ENCODE results near the gene JPH4.
A peak's percentile ranks its signal among the peaks of the same experiment; 100 is the strongest.

The JPH4 gene

DNA sequence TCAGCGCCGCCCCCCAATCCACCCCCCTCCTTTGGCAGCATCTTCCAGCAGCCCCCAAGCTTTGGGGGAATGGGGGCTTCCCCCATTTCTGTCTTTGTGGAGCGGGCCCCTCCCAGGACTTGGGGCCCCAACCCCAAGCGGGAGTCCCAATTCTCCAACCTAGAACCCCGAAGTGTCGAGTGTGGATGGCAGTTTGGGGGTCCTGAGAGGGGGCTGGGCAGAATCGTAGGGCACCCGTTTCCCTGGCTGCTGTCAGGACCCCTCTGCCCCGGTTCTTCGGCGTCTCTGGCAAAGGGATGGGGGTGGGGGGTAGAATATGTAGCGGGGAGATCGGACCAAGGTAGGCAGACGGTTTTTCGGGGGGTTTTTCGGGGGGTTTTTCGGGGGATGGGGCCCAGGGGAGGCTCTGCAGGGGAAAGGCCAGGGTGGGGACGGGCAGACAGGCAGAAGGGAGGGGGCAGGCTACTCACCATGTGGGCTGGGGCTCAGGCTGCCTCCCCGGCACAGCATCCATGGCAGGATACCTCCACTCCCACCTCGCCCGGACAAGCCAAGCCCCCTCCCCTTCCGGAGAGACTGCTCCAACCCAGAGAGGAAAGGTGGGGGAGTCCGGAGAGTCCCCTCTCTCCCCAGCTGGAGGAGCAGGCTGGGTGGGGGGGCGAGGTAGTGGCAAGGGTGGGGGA lies 739 bp downstream of the JPH4 start:
- no peak for DNase-seq

DNA sequence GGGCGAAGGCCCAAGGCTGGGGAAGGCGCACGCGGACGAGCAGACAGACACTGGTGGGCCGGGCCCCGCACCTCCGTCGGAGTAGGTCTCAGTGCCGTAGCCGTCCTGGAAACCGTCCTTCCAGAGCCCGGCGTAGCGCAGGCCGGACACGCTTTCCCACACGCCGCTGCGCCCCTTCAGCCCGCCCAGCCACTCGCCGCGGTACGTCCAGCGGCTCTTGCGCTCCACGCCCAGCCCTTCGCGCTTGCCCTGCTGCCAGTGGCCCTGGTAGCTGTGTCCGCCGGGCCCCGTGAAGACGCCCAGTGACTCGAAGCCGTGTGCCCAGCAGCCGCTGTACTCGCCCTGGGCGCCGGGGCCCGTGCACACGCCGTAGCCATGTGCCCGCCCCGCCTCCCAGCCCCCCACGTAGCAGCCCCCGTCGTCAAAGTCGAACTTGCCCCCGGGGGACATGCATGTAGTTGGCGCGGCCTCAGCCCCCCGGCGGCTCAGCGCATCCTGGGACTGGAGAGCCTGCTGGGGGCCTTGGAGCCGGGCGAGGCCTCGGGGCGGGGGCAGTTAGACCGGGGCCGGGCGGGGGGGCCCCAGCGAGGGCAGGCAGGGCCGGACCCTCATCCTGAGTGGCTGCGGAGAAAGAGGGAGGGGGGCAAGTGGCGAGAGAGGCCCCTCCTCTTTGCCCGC lies 1.4 kb downstream of the JPH4 start:
- no peak for DNase-seq

DNA sequence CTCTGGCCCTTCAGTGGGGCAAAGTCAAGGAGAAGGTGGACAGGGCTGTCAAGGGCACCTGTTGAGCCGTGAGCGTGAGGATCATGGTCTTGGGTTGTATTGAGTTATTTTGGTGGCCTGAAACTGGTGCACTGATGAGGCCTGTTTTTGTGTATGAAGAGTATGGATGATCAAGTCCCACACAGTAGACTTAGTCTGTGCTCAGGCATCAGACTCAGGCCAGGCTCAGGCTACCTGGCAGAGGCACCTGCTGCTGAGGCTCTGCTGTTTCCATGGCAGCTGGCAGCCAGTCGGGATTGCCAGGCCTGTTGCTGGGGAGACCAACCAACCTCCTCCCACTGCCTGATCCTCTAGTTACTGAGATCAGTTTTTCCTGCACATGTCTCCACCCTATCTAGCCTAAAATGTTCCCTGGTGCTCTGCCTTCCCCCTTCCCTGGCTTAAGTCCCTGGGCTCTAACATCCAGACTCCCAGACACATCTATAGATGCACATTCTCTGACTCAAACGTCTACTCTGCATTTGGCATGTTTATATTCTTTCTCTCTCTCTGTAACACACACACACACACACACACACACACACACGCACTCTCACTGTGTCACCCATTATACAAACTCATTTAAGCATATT lies 5.1 kb downstream of the JPH4 start:
- DNase-seq, result no peak

DNA sequence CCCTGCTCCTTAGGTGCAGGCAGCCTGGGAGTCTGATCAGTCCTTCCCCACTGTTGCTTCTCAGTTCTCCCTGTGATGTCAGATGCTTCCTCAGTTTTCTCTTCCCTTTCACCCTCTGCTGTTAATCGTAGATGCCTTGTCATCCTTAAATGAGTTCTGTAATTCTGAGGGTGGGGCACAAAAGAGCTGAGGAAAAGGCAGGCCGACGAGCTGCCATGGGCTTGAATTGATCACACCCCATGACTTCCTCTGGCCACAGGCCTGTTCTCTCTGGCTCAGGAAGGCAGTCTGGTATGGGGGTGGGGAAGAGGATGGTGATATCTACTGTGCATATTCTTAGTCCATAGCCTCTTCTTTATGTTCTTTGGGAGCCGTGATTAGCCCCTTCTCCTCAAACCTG lies 5.8 kb downstream of the JPH4 start:
- DNase-seq, result no peak

DNA sequence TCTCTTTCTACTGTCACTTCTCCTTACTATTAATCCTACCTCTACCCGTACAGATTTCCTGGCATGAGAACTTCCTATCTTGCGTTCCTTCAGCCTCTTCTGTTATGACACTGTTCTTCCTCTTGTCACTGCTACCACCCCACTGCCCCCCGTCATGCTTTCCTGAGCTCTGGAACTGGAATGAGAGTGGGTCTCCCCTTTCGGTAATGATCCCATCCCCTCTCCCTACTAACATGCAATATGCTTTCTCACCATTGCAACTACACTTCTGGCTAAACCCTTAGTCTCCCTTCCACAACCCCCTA lies 6.1 kb downstream of the JPH4 start:
- no peak for DNase-seq

DNA sequence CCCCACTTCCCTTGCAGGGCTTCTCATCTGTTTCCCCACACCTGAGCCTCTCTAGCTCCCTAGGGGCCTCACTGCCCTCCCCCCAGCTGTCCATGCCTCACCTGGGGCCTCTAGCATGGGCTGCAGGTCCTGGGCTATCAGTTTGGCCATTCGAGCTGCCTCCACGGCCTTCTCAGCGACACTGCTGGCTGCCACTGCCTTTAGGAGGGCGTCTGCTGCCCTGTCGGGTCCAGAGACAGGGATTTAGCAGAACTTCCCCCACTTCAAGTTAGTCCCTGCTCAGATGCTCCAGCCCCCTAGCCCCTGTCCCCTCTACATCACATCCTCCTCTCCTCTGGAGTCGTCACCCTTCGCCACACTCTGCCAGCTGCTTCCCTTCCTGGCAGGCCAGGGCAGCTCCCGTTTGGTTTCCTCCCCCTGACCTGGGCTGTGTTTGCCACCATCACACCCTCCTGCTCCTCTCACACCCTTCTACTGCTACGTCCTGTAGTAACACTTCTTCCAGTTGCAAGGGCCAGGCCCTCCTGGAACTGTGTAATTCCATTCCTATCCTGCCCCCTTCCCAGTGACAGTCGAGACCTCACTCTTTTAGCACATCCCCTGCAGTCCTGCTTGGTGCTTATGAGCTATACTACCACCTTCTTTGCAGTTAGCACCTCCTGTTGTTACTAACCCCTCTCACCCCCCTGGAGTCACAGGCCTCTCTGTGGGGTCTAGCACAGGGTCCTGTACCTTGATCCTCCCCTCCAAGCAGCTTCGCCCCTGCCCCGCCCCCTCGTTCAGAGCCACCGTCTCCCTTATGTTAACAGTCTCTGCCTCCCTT lies 6.7 kb downstream of the JPH4 start:
- no peak for DNase-seq

DNA sequence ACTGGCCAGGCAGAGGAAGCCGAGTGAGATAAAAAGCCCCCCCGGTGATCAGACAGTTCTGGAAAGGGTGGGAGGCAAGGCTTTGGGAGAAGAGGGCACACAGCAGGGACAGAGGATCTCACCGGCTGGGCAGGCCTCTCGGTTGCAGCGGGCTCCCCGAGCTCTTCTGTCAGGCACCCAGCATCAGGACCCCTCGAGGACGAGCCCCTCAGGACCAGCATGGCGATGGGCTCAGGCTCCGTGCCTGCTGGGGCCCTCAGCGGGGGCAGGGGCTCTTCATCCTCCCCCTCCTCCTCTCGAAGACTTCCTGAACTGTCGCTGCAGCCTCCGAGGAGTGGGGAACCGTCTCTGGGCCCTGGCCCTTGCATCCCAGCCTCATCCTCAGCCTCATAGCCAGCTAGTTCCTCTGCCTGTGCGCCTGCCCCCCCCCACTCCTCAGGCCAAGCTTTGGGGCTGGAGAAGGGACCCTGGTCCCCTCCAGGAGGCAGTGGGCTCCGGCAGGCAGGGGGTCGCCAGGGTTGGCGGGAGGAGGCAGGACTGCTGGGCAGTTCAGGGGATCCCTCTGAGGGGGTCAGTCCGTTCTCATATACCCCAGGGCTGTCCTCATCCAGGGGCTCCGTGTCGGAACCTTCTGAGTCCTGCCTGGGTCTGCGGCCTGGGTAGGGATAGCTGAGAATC lies 7.6 kb downstream of the JPH4 start:
- DNase-seq, result no peak

DNA sequence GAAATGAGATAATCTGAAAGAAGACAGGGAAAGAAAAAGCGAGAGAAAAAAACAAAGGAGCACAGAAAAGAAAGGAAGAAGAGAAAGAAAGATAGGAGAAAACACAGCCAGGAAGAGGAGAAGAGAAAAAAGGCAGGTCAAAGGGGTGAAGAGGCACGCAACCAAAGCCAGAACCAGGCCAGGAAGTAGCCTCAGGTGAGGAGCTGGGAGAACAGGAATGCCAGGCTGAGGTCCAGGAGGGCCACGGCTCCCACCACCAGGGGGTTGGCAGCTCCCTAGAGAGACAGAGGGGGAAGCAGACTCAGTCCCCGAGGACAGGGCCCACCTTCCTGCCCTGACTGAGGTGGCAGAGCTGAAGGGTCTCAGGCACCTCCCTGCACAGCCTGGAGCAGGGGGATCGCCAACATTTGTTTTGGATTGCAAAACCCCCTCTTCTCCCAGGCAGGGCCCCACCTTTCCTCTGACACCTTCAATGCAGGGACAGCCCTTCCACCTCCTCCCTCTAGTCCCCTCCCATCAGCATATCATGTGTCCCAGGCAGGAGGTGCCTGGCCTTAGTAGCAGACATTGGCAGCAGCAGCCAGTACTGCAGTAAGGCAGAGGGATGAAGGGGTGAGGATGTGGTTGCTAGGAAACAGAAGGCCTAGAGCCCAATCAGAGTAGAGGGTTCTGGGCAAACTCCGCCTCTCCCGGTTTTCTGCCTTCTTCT lies 9.0 kb downstream of the JPH4 start:
- DNase-seq, result no peak

DNA sequence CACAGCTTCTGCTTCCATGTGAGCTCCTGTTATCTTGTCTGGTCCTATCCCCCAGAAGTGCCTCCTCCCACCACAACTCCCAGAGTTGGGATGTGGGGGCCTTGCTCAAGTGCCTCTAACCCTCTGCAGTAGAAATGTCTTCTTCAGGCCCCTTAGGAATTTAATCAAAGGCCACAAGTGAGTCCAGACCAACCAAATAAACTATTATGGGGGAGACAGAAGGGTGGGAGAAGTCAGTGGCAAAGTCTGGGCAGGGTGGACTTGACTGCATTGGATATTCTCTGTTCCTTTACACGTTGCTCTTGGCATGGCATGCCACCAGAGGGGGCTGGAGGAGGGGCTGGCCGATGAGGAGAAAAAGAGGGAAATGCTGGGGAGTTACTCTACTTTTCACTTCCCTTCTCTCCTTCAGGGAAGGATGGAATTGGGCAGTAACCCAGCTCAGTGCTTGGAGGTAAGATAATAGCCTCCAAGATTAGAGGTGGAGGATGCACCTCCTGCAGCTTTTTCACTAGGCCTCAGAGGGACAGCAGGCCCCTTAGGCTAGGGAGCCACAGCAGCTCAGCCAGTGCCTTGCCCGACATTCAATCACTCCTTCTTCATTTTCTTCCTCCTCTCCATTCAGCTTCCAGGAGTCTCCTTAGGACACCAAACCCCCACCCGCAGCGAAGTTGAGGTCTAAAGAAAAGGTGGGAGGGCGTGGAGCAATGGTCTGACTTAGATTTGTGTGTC lies 9.8 kb downstream of the JPH4 start:
- DNase-seq, result no peak

DNA sequence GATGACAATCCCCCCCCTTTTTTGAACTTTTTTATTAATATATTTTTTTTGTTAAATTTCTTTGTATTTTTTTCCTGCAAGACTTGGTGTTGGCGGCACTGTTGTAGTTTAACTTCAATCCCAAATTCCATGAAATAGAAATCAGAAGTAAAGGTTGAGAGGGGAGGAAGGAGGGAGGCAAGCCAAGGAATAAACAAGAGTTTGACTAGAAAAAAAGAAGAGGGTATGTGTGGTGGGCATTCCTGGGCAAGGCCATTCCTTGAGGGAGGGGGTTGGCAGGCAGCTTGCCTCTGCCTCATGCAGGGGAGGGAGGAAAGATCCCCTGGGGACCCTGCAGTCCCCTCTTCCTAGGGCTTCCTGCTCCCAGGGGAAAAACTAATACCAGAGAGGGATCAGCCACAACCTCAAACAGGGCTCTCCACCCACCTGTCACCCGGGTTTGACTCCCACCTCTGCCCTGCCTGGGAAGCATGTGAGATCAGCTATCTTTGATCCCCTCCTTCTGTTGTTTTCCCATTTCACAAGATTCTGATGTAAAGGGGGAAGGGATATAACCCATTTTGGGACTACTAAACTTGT lies 10.5 kb downstream of the JPH4 start:
- no peak for DNase-seq

DNA sequence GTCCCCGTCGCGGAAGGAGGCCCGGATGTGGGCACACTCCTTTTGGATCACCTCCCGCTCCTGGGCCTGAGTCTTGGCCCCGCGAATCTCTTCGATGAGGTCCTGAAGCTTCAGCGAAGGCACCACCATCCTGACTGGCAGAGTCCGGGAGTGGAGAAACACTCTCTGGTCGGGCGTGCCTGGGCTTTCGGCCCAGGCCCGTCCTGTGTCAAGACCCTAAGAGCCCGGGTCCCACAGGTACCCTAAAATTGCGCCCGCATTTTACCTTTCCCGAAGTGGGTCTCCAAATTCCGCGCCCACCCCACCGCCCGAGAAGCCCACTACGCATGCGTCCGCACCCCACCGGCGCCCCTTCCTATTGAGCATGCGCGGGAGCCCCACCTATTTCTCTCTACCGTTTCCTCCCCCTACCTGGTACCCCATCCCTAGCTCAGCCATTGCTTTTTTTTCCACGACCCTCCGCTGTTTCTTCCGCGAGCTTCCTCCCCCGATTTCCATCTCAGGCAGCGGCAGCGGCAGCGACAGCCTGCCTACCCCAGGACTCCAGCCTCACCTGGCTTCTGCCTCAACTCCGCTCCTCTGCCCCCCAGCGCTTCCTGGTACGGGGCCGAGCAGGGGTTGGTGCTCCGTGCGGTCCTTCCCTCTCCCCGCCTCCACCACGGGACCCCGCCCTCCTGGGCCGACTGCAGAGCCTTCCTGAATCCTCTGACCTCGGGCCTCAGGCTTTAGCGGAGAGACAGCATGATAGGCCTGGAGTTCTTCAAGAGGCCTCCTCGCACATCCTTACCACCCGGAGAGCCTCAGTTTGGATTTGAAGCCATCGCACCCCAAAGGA lies 11.2 kb downstream of the JPH4 start, which contains the start of gene AP1G2:
Gene AP1G2, minus strand, starts transcription at position 606 of the 835 bp plus-strand sequence. Its CDS starts 477 bp downstream, at position 129.
- peak; percentile 62 for DNase-seq

DNA sequence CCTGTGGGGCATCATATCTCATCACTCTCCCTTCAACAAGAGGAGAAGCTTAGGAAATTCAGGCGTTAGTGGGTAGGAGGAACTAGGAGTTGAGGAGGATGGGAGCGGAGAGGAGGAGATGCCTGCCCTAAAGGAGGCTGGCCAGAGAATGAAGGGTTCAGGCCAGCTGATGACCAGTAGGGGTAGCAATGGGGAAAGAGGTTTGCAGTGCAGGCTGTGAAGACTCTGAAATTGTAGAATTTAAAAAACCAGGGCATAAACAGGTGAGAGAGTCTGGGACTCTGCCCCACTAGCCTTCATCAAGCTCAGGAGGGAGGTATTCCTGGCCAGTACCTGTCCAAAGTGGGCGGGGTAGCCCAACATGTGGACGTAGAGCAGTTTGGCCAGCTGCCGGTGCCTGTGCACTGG lies 11.8 kb downstream of the JPH4 start:
- DNase-seq, result no peak

DNA sequence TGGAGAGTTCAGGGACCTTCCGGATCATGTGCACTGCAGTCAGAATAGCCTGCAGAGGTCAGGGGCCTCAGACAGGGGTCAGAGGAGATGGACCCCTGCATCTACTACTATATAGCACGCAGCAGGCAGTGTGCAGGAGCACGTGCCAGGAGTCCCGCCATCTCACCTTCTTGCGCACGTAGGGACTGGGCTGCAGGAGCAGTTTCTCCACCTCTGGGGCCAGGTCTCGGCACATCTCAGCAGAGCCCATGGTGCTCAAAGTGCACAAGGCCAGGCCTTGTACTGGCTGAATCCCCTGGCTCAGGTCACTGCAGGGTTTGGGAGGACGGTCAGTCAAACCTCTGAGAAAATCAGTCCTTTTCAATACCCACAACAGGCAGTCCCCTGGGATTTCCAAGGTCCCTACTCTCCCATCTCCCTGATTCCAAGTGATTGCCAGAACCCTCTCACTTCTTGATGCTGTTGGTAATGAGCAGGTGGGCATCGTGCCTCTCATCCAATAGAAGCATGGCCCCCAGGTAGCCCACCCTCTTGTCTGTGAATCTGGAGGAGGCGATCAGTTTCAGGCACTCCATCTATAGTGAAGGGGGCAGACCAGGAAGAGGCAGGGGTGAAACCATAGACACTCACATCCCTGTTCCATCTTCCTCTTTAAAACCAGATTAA lies 12.3 kb downstream of the JPH4 start:
- no peak for DNase-seq

DNA sequence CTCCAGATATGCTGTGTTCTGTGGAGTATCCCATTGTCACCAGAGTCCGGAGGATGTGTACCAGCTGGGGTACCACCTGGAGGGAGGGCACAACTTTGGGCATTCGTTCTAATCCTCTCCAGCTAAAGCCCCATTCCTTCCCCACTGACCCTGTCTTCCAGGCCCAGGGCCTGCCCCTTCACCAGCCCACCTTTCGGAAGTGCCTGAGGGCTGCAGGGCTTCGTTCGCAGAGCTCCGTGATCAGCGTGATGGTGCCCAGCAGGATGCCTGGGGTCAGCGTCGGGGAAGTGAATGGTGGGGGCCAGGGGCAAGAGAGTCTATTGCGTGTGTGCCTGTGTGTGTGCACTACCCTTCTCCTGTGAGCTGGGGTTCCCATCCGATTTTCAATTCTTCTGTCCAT lies 13.0 kb downstream of the JPH4 start:
- no peak for DNase-seq

DNA sequence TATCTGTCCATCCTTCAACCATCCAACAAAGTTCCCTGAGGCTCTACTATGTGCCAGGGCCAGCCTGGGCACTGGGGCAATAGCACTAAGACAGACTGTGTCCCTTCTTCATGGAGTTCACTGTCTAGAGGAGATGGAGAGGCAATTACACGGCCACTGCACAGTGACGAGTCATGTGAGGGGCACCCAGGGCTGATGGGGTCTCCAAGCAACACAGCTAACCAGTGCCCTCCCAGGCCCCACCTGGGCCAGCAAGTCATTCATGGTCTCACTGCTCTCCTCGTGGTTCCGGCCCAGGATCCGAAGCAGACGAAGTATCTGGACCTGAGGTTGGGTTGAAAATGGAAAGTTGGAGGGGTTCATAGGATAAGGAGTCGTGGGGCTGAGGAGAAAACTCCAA lies 13.7 kb downstream of the JPH4 start:
- DNase-seq, result no peak

DNA sequence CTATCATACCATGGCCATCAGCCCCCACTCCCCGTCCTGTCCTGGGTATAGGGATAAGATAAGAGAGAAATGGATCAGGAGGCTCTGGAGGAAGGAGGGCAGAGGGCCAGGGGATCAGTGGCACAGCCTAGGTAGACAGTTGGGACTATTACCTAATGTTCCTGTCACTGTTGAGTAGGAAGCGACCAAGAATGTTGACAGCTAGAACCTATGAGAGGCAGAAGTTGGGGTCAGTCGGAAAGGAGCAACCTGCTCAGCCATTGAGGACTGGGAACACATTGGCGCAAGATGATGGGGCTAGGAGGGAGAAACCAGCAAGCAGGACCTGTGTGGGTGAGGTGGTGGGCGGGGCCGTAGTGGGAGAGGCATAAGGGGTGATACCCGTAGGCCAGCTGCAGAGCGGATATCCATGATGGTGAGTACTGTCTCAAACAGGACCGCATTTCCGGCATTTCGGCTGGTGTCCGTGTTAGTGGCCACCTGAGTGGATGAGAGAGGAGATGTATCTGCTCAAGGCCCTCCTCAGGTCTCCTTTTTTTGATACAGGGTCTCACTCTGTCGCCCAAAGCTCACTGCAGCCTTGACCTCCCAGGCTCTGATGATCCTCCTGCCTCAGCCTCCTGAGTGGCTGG lies 14.3 kb downstream of the JPH4 start:
- DNase-seq, result no peak

DNA sequence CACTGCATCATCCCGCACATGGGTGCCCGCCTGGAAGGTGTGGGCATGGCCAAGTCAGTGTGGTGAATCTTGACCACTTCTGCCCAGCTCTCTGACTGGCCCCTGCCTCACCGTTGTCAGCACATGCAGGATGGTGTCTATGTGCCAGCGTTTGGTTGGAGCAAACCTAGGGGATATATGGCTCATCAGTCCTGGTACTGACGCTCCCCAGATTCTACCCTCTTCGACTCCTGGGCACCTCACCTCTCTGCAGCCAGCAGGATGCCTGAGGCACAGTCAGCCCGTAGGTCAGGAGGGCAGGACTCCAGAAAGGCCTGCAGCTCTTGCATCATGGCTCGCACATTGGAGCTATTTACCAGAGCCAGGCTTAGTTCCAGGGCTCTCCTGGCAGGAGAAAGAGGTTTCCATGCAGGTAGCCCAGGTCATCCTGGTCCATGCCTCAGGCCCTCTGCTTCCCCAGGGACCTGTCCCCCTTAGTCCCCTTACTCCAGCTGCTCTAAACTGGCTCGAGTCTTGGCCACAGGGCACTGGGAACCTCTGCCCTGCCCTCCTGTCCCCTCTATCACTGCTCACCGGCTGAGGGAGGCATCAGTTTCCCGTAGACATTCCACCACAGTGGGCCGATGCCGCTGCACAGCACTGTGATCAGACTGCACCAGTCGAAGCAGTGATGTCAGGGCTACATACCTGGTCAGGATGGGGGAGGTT lies 15.0 kb downstream of the JPH4 start:
- no peak for DNase-seq

DNA sequence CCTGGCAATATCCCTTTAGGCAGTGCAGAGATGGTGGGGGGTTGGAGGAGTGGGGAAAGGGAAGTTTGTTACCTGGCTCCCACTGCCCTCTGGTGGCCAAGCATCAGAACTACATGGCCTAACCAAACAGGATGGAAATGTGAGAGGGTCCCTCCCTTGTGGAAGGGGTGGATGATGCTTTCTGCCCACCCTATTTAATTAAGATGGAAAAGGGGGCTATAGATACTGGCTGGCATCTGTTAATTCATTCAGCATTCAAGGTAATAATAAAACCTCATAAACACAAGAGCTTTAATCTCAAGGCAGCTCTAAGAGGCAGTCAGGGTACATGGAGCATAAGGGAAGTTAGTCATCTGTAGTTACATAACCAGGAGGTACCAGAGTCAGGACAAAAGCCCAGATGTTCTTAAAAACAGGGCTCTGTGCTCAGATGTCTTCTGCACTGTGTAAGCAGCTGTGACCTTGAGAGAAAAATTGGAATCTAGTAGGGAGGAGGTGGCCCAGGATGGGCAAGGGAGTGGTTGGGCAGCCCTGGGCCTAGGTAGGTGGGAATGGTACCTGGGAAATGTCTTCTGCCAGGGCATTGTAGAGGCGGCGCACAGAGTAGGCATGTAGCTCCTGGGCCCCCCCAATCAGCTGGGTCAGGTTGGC lies 15.6 kb downstream of the JPH4 start:
- peak; percentile 44 for DNase-seq
